Mucosa of rectum (tissue), 2 donors: ENCODE data around the gene CD86.

Experiments used
- H3K27ac ChIP-seq, 2 donors: one replicate each; pipeline ENCODE4 v1.7.0; 2013; ENCODE audit warnings: inconsistent platforms in 2 of 2, low read depth in 2 of 2, low read length in 2 of 2
- H3K27me3 ChIP-seq, 2 donors: one replicate each; pipeline ENCODE4 v1.7.0; 2013; ENCODE audit warnings: low read length in 2 of 2; ENCODE audit not compliant: control insufficient read depth in 2 of 2, insufficient read depth in 2 of 2
- H3K36me3 ChIP-seq, 2 donors: one replicate each; pipeline ENCODE4 v1.7.0; 2013; ENCODE audit warnings: low read length in 2 of 2; ENCODE audit not compliant: control insufficient read depth in 2 of 2, insufficient read depth in 2 of 2
- H3K4me1 ChIP-seq, 2 donors: one replicate each; pipeline ENCODE4 v1.7.0; 2013; ENCODE audit warnings: low read length in 2 of 2, mild to moderate bottlenecking in 1 of 2; ENCODE audit not compliant: control insufficient read depth in 2 of 2, insufficient read depth in 2 of 2
- H3K4me3 ChIP-seq, 2 donors: one replicate each; pipeline ENCODE4 v1.7.0; 2013; ENCODE audit warnings: low read length in 2 of 2
- H3K9ac ChIP-seq, 2 donors: one replicate each; pipeline ENCODE4 v1.7.0; 2013; ENCODE audit warnings: low read length in 2 of 2, low read depth in 1 of 2, mild to moderate bottlenecking in 1 of 2
- H3K9me3 ChIP-seq, 2 donors: one replicate each; pipeline ENCODE4 v1.7.0; 2013; ENCODE audit warnings: low read length in 2 of 2; ENCODE audit not compliant: control insufficient read depth in 2 of 2
- donor health status: healthy.
- donor health status: Normal muscosa, but diverticular disease.

CD86 gene

DNA sequence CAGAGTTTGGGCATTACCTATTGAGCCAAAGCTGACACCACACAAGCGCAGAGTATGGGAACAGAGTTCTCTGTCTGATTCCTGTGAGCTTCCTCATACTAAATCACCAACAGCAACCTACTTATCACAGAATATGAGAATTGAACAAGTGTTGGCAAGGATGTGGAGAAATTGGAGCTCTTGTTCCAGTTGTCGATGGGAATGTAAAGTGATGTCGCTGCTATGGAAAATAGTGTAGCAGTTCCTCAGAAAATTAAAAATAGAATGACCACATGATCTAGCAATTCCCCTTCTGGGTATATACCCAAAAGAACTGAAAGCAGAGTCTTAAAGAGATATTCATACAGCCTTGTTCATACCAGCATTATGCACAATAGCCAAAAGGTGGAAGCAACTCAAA, 33.4 kb downstream of the CD86 start:
- Histone ChIP-seq H3K4me3 (no peak overlapping the region), H3K4me1 (no peaks in the 10 kb centered on the region), H3K9ac (no peak overlapping the region), H3K27ac (no peak overlapping the region), H3K27me3 (no peaks in the 10 kb centered on the region), H3K9me3 (no peaks in the 10 kb centered on the region), H3K36me3 (no peaks in the 10 kb centered on the region)

DNA sequence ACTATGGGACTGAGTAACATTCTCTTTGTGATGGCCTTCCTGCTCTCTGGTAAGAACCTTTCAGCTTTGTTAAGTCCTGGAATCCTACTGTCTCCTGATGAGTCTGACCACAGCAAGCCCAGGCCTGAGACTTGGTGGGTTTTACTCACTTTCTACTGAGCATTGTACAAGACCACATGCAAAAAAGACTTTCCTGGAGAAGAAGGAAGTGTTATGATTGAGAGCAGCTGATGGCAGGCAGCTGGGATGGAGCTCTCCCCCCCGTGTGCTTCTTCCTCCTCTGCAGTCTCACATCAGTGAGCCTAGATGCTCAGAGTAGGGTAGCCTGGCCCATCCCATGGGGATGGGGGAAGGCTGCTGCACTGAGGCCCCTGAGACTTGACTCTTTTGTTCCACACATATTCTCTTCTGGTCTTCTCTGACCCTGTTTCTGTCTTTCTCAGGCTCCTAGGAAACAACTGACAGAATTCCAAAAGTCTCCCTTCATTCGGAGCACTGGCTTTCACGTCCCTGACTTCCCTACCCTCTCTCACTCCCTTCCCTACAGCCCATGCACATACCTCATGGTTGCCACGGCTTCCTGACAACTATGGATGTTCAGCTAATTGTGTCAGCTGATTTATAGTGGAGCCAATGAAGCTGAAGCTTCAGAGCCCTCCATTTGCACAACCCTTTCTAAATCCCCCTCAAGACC, 36.6 kb downstream of the CD86 start:
- H3K27me3 ChIP-seq = no peaks in the 10 kb centered on the region
- H3K27ac ChIP-seq = no peak overlapping the region
- no peaks in the 10 kb centered on the region for H3K4me1 ChIP-seq
- no peak overlapping the region for H3K4me3 ChIP-seq
- H3K9ac ChIP-seq = no peak overlapping the region
- H3K9me3 ChIP-seq = no peaks in the 10 kb centered on the region
- H3K36me3 ChIP-seq = no peaks in the 10 kb centered on the region

DNA sequence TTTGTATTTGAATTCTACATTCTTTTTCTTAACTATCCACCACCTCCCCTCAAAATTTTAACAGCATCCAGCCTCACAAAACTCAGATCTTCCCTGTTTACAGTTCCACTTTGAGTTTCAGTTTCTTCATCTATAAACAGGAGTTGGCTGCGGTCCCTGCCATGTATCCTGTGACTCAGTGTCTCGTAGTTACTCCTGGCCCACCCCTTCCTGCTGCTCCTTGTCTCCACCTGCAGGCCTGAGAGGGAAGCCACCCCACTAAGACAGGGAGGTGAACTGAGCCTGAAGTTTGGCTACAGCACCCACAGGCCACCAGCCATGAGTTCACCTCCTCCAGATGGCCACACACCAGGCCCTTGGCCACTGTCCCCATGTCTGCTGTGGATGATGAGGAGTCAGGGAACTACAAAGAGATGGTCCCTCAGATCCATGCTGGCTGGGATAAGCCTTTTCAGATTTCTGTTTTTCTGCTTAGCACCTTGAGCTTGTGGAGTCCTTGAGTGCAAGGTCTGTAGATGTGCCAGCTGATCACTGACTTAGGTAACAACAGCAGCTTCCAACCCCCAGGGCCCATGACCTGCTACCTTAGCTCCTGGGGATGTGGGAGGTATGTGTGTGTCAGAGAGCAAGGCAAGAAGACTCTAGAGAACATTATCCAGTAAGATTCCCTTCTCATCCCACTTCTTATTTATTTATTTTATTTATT, 37.5 kb downstream of the CD86 start:
- no peaks in the 10 kb centered on the region for H3K4me1 ChIP-seq

DNA sequence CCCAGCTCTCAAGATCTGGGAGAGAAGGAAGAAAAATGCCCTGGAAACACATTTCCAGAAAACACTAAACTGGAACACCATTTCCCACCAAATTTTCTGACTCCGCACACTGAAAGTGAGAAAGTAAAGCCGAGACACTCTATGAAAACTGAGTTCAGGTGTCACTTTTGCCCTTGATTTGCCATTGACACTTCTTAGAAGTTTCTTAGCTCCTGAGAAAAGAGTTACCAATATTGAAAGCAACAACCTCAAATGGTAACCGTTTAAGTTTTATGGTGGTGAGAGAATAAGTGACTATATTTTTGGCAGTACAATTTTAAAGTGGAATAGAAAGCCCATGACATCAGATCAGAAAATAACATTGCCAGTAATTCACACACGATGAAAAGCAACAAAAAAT, 39.0 kb downstream of the CD86 start:
- Histone ChIP-seq H3K9ac (no peak overlapping the region), H3K4me1 (no peaks in the 10 kb centered on the region), H3K36me3 (no peaks in the 10 kb centered on the region), H3K27me3 (no peaks in the 10 kb centered on the region), H3K4me3 (no peak overlapping the region), H3K27ac (no peak overlapping the region), H3K9me3 (no peaks in the 10 kb centered on the region)

More for the DNA sequence above, 37.5 kb downstream of the CD86 start:
- Histone ChIP-seq H3K9me3 (no peaks in the 10 kb centered on the region), H3K9ac (no peak overlapping the region), H3K4me3 (no peak overlapping the region), H3K27ac (no peak overlapping the region), H3K27me3 (no peaks in the 10 kb centered on the region), H3K36me3 (no peaks in the 10 kb centered on the region)

DNA sequence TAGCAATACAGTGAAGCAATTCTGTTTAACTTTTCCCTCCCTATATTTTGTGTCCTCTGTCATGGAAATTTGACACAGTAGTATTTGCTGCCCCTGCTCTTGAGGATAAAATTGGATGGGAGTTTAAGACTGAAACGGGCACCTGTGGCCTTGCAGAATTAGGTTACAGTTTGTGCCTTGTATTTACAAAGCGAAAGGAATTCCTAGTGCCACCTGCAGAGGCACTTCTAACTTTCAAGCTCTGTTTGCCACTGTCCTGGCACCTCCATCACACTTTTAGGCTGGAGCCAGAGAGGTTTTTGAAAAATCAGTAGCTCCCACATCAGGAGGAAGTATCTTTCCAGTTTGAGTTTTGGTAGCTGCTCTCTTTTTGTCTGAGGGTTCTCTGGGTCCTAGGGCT, 39.5 kb downstream of the CD86 start:
- Histone ChIP-seq H3K27me3 (no peaks in the 10 kb centered on the region), H3K9ac (no peak overlapping the region), H3K27ac (no peak overlapping the region), H3K9me3 (no peaks in the 10 kb centered on the region), H3K4me3 (no peak overlapping the region), H3K36me3 (no peaks in the 10 kb centered on the region), H3K4me1 (no peaks in the 10 kb centered on the region)

DNA sequence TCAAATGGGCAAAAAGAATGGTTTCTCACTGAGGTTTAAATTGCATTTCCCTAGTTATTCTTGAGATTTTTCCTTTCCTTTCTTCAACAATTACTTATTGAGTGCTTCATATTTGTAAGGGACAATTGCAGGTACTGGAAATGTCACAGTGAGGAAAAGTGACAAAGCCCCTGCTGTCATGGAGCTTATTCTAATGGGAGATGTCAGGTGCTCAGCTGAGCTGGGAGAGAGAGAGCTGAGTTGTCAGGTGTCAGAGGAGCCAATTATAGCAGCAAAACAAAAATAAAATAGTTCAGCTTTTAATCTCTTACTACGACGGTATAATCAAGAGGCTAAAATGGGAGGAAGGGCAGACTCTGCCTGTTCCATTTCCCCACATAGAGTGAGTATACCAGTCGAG, 42.0 kb downstream of the CD86 start:
- no peak overlapping the region for H3K27ac ChIP-seq
- H3K9ac ChIP-seq = no peak overlapping the region
- H3K27me3 ChIP-seq = no peaks in the 10 kb centered on the region

DNA sequence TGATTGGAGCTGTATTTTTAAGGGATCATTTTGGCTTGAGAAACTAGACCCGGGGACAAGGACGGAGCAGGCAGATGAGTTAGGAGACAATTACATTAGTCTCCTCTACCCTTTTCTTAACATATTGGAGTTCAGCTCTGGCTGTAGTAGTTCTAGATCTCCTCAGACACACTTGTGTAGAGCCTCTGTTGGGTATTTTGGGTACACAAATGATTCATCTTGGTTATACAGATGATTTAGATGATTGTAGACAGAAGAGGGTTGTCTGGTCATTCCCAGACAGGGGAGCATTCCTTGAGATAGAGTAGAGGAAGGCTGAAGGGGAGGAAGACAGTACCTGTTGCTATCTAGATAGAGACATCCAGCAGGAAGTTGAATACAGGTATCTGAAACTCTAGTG, 43.4 kb downstream of the CD86 start:
- Histone ChIP-seq H3K27ac (no peak overlapping the region), H3K4me3 (no peak overlapping the region), H3K9ac (no peak overlapping the region), H3K36me3 (no peaks in the 10 kb centered on the region), H3K9me3 (no peaks in the 10 kb centered on the region), H3K27me3 (no peaks in the 10 kb centered on the region), H3K4me1 (no peaks in the 10 kb centered on the region)

More for the DNA sequence above, 42.0 kb downstream of the CD86 start:
- H3K36me3 ChIP-seq = no peaks in the 10 kb centered on the region
- no peaks in the 10 kb centered on the region for H3K9me3 ChIP-seq
- H3K4me1 ChIP-seq = no peaks in the 10 kb centered on the region
- no peak overlapping the region for H3K4me3 ChIP-seq

DNA sequence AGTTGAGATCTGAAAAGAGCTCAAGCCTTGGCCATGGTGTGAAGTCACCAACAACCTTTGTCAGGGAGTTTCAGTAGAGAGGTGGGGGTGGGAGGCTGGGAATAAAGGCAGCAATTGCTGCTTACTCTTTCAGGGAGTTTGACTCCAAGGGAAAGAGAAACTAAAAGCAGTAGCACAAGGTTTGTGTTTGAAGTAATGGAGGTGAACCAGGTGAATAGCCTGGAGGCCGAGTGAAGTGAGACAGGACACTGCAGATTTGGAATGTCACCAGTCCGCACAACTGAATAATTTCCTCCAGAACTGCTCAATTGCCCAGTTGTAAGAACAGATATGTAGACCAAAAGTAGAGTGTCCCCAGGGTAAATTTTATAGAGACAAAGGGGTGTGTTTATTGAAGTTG, 44.1 kb downstream of the CD86 start:
- no peak overlapping the region for H3K4me3 ChIP-seq
- no peak overlapping the region for H3K27ac ChIP-seq
- H3K9ac ChIP-seq = no peak overlapping the region
- no peaks in the 10 kb centered on the region for H3K9me3 ChIP-seq
- no peaks in the 10 kb centered on the region for H3K27me3 ChIP-seq
- no peaks in the 10 kb centered on the region for H3K4me1 ChIP-seq
- no peaks in the 10 kb centered on the region for H3K36me3 ChIP-seq

DNA sequence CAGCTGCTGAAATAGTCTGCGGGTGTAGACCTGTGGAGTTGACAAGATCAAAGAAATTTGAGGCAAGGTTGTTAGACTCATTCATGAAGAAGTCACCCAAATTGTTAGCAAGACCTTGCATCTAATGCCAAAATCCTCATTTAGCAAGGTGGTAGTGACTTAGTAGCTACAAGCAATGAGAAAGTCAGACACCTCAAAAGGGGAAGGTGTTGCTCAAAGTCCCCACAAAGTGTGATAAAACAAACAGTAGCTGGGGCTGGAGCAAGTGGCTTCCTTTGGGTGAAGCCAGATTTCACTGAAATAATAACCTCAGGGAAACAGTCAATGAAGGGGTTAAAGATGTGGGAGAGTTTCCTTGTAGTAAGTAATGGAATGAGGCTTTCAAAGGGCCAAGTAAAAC, 44.9 kb downstream of the CD86 start:
- Histone ChIP-seq H3K4me1 (no peaks in the 10 kb centered on the region), H3K27me3 (no peaks in the 10 kb centered on the region), H3K9ac (no peak overlapping the region), H3K9me3 (no peaks in the 10 kb centered on the region), H3K27ac (no peak overlapping the region), H3K36me3 (no peaks in the 10 kb centered on the region), H3K4me3 (no peak overlapping the region)

DNA sequence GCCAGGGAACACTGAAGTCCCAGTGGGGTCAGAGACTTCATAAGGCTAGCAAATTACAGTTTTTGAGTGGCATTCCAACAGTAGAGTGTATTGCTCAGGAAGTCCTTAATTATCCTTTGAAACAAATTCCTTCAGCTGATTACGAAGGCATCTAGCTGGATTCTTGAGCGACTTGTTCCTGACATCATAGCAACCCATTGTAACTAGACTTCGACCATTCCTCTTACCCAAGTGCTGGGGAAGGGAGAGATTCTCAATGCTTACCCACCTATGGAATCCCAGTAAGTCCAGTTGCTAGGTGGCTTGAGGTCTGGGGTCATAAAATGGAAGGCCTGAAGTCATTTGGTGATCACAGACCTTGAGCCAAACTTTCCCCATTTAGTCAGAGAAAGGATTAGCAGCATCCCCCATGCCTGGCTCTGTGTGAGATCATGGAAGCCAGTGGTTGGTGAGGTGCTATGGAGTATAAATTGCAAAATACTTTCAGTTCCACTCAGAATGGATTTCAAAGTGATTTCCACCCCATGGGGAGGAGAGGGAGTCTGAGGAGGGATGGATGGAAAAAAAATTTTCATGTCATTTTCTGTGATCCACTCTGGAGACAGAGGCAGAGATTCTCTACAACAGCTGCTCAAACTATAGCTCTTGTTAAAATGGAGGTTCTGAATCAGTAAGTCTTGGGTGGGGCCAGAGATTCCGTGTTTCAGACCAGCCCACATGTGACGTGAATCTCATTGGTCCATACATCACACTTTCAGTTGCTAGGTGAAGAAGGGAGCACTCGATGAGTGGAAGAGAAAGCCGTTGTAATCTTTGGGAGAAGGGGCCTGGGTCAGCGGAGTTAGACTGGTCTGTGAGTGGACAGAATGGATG, 45.7 kb downstream of the CD86 start:
- Histone ChIP-seq H3K9me3 (no peaks in the 10 kb centered on the region), H3K9ac (no peak overlapping the region), H3K4me1 (no peaks in the 10 kb centered on the region), H3K4me3 (no peak overlapping the region), H3K27ac (no peak overlapping the region), H3K27me3 (no peaks in the 10 kb centered on the region), H3K36me3 (no peaks in the 10 kb centered on the region)
